ENCODE results near the gene EDIL3.
"Not testable (repeated sequence)": the region's sequence is repeated elsewhere in the genome, so short reads cannot be mapped to it uniquely, and the experiment has no call there.

EDIL3 gene

GRCh38 chr5:84036842-84037241 is 347.8 kb downstream of the EDIL3 start:
- DNase-seq = no peak

GRCh38 chr5:84032324-84032723 is 352.4 kb downstream of the EDIL3 start:
- no peak for DNase-seq

- DNase-seq = no peak
Observed at GRCh38 chr5:84028093-84028492, 356.6 kb downstream of the EDIL3 start.

GRCh38 chr5:84018521-84018920 is 366.2 kb downstream of the EDIL3 start:
- not testable (repeated sequence) for DNase-seq

GRCh38 chr5:84017523-84018172 is 367.0 kb downstream of the EDIL3 start:
- no peak for DNase-seq

GRCh38 chr5:84016085-84016484 is 368.6 kb downstream of the EDIL3 start:
- no peak for DNase-seq

- no peak for DNase-seq
Observed at GRCh38 chr5:84014966-84015365, 369.7 kb downstream of the EDIL3 start.

- DNase-seq = no peak
Observed at GRCh38 chr5:83993803-83994202, 390.9 kb downstream of the EDIL3 start.

GRCh38 chr5:83991566-83992224 is 393.0 kb downstream of the EDIL3 start:
- DNase-seq = no peak

GRCh38 chr5:83988293-83988685 is 396.4 kb downstream of the EDIL3 start:
- DNase-seq = no peak

- no peak for DNase-seq
Observed at GRCh38 chr5:83987513-83988292, 397.0 kb downstream of the EDIL3 start.

GRCh38 chr5:83983852-83984251 is 400.8 kb downstream of the EDIL3 start:
- DNase-seq = no peak

GRCh38 chr5:83973925-83974815 is 410.5 kb downstream of the EDIL3 start:
- no peak for DNase-seq

GRCh38 chr5:83972909-83973308 is 411.8 kb downstream of the EDIL3 start:
- no peak for DNase-seq

GRCh38 chr5:83972236-83972635 is 412.4 kb downstream of the EDIL3 start:
- no peak for DNase-seq

GRCh38 chr5:83967417-83967816 is 417.3 kb downstream of the EDIL3 start:
- no peak for DNase-seq

- no peak for DNase-seq
Observed at GRCh38 chr5:83965441-83965840, 419.2 kb downstream of the EDIL3 start.

- DNase-seq = no peak
Observed at GRCh38 chr5:83964271-83964670, 420.4 kb downstream of the EDIL3 start.

- DNase-seq = no peak
Observed at GRCh38 chr5:83957188-83957587, 427.5 kb downstream of the EDIL3 start.

GRCh38 chr5:83956386-83956785 is 428.3 kb downstream of the EDIL3 start:
- DNase-seq = no peak

- no peak for DNase-seq
Observed at GRCh38 chr5:83955916-83956315, 428.8 kb downstream of the EDIL3 start.

- DNase-seq = no peak
Observed at GRCh38 chr5:83947763-83948162, 436.9 kb downstream of the EDIL3 start.

GRCh38 chr5:83946516-83946915 is 438.2 kb downstream of the EDIL3 start:
- DNase-seq = no peak

Measured in activated CD8-positive, alpha-beta memory T cell treated with anti-CD3 and anti-CD28 coated beads, Interleukin-2, amount 50 U/mL, for 48 hours (primary cell).